ENCODE measurements around the gene MYEOV. TPM values are rescaled to one million over a fixed set of nuclear protein-coding genes. Genes with fewer than 3 reads are reported as not detected.

The MYEOV gene
- total RNA-seq, 1 experiment from 2014 or later = 2.9 TPM

DNA sequence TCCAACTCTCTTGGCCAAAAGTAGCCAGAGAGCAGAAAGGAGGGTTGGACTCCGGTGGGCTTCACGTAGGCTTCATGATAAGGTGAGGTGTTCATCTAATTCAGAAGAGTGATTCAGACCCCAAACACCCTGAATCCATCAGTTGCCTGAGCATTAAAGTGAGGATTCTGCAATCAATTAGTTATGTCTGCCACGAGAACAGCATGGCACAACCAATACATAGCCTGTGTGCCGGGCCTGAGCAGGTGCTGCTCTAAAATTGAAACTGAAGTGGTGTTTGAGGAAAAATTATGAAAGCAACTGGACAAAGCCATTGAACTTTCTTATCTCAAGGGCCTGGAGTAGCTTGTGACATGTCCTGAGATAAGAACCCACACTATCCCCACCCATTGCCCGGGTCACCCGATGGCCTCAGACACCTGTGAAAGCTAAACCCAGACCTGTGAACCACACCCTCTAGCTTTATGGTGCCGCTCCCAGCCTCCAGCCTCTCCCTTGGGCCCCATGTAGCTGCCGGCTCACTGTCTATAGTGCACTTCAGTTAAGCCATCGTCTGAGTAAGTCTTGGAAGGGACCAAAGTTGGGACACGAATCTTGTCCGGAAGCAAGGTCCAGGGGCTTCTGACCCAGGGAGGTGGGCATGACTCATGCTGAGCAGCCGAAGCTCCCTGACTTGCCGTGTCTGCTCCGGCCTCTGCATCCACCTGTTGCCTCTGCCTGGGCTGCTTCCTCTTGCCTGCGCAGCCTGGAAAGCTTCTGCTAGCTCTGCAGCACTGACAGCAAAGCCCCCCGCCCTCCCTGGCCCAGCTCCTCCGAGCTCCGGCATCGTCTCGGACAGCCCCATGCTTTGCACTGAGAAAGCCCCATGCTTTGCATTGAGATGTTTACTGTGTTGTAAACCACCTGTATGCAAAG, 5.7 kb upstream of the MYEOV start:
- Histone ChIP-seq H3K4me3 (no peak overlapping the region), H3K4me1 (peaks cover 13% of the 10 kb centered on the region; the same call in 1 of the 2 replicates), H3K27me3 (no peaks in the 10 kb centered on the region), H3K36me3 (no peaks in the 10 kb centered on the region), H3K27ac (no peak overlapping the region), H3K9me3 (replicated peaks) (no peaks in the 10 kb centered on the region)
- peak in 1 of 2 experiments; percentile 33 for DNase-seq

DNA sequence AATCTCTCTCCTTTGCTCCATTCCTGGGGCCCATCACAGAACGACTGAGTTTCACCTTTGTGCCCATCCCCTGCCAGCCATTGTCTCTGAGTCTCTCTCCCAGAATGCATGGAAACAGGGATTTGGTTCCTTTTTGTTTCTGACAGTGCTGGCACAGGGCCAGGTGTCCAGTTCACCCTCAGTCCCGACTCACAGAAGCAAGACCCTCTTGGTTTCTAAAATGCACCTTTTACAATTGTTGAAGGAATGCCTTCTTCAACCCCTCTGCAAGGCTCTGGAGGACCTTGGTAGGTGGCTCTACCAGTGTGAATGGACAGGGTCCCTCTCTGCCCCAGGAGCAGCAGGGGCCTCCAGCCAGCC, 5.1 kb upstream of the MYEOV start:
- H3K9me3 ChIP-seq (replicated peaks) = no peaks in the 10 kb centered on the region
- peaks cover 13% of the 10 kb centered on the region; the same call in 1 of the 2 replicates for H3K4me1 ChIP-seq
- H3K27me3 ChIP-seq = no peaks in the 10 kb centered on the region
- H3K4me3 ChIP-seq = no peak overlapping the region
- H3K36me3 ChIP-seq = no peaks in the 10 kb centered on the region
- no peak overlapping the region for H3K27ac ChIP-seq
- no peak for DNase-seq

DNA sequence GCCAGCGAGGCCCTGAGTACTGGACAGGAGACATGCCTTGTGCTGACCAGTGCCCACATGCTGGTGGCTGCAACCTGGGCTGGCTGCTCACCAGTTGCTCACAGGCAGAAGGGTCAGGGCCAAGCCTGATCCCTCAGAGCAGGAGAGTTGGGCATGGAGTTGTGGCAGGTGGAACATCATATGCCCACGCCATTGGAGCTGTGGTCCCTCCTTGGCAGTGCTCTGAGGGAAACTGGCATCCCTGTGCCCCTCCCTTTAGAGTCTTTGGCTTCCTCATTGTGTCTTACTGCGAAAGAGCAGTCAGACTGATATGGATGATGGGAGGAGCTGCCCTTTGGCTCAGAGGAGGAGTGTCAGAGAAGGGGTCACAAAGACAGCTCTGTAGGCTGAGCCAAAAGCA, 3.1 kb upstream of the MYEOV start:
- Histone ChIP-seq H3K4me1 (peaks cover 13% of the 10 kb centered on the region; the same call in 1 of the 2 replicates), H3K4me3 (no peak overlapping the region), H3K27ac (no peak overlapping the region), H3K9me3 (replicated peaks) (no peaks in the 10 kb centered on the region), H3K27me3 (no peaks in the 10 kb centered on the region), H3K36me3 (no peaks in the 10 kb centered on the region)
- DNase-seq = no peak

DNA sequence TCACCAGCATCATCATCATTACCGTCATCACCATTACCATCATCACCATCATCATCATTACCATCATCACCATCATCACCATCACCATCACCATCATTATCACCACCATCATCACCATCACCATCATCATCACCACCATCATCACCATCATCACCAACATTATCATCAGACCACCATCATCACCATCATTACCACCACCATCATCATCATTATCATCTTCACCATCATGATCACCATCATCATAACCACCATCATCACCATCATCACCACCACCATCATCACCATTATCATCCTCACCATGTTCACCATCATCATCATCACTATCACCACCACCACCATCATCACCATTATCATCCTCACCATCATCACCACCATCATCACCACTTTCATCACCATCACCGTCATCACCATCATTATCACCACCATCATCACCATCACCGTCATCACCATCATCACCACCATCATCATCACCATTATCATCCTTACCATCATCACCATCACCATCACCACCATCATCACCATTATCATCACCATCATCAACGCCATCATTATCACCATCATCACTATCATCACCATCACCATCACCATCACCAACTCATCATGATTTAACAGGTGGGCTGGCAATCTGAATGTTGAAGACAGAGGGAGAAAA, 2.4 kb upstream of the MYEOV start:
- no peaks in the 10 kb centered on the region for H3K9me3 ChIP-seq (replicated peaks)
- no peak overlapping the region for H3K4me3 ChIP-seq
- H3K27ac ChIP-seq = no peak overlapping the region
- H3K27me3 ChIP-seq = no peaks in the 10 kb centered on the region
- peaks cover 16% of the 10 kb centered on the region for H3K4me1 ChIP-seq
- no peak for DNase-seq
- no peaks in the 10 kb centered on the region for H3K36me3 ChIP-seq

DNA sequence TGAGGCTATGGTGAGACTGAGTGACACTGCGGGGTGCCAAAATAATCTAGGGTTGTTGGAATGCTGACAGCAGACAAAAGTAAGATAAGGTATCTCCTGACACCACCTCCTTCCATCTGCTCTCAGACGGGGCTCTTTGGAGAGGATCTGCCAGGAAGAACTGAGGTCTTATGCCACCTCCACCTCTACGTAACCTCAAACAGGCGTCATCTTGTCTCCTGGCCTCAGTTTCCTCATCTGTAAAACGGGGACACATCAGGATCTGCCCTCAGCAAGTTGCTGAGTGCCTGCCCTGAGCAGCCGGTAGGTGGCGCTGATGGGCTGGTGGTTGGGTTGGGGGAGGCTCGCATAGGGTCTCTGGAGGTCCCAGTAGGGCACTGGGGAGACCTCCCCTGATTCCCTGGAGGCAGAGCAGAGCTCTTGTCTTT, 1.7 kb upstream of the MYEOV start:
- Histone ChIP-seq H3K4me1 (peaks cover 20% of the 10 kb centered on the region), H3K4me3 (no peak overlapping the region), H3K9me3 (replicated peaks) (no peaks in the 10 kb centered on the region), H3K27ac (no peak overlapping the region), H3K27me3 (no peaks in the 10 kb centered on the region), H3K36me3 (no peaks in the 10 kb centered on the region)
- DNase-seq = peak; percentile 55 to 67

DNA sequence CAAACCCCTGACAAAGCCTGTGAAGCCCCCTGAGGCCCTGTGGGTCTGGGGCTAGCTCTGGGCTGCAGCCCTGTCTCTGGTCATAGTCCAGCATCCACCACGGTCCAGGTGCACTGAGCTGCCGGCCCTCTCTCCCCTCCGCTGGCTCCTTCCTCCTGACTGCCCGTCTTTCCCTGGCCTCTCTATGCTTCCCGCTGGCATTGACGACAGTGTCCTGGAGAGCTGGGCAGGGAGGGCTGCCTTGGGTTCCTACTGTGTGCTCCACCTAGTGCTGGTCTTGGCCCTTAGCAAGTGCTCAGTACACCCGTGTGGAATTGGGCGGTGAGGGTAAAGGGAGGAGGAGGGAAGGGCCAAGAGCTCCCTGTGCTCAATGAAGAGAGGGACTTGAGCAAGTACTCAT, 868 bp upstream of the MYEOV start:
- no peaks in the 10 kb centered on the region for H3K27me3 ChIP-seq
- peaks cover 20% of the 10 kb centered on the region for H3K4me1 ChIP-seq
- no peaks in the 10 kb centered on the region for H3K9me3 ChIP-seq (replicated peaks)
- H3K36me3 ChIP-seq = no peaks in the 10 kb centered on the region
- H3K4me3 ChIP-seq = no peak overlapping the region
- H3K27ac ChIP-seq = no peak overlapping the region
- DNase-seq = no peak

DNA sequence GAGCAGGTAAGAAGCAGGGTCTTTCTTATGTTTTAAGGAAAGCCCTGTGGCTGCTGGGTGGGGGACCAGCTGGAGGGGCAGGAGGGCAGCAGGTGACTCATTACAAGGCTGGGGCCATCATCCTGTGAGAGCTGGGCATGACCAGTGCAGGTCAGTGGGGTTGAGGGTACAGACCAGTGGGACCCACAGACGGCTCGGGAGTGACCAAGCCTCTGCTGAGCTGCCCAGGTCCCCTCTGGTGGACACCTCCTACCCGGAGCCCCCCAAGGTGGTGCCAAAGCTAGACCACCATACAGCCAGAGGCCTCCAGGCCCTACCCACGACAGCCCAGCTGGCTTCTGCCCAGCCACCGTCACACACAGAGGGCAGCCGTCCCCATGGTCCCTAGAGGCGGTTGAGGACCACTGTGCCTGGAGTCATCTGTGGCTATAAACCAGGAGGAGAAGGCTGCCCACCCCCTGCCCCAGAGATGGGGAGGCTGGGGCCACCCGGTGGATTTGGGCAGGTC, 670 bp downstream of the MYEOV start:
- Histone ChIP-seq H3K27me3 (no peaks in the 10 kb centered on the region), H3K9me3 (replicated peaks) (no peaks in the 10 kb centered on the region), H3K27ac (no peak overlapping the region), H3K4me3 (no peak overlapping the region), H3K4me1 (peaks cover 29% of the 10 kb centered on the region), H3K36me3 (no peaks in the 10 kb centered on the region)
- no peak for DNase-seq

DNA sequence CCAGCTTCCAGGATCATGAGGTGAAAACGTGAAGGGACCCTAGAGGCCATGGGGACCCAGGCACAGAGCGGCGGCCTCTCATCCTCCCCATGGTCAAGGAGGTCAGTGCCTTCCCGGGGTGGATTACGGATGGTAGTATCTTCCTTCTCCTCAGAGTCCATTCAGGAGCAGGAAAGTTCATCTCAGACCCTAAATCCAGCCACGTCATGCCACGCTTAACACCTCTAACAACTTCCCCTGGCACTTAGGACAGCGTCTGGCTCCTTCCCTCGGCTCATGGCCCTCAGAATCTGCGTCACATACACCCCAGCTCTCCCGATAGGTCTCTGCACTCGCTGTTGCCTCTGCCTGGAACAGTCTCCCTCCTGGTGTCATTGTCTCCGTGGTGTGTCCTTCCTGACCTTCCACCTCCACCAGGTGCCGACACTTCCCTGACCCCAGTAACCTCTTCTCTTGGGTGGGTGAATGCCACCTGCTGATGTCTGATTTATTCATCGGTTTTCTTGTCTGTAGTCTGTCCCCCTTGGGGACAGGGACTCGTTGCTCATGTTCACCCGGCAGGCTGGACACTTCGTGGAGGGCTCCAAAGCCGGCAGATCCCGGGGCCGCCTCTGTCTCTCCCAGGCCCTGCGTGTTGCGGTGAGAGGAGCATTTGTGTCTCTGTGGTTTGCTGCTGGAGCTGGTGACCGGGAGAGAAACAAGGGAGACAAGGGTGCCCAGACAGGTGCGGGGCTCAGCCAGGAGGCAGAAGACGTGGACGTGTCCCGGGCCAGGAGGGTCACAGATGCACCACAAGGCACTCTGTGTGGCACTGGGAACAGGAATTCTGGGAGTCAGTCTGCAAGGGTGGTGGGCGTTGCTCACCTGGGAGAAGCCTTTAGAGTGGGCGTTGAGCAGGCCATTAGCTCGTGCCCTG, 1.4 kb downstream of the MYEOV start:
- no peaks in the 10 kb centered on the region for H3K27me3 ChIP-seq
- no peaks in the 10 kb centered on the region for H3K9me3 ChIP-seq (replicated peaks)
- no peak for DNase-seq
- H3K4me3 ChIP-seq = no peak overlapping the region
- no peaks in the 10 kb centered on the region for H3K36me3 ChIP-seq
- H3K27ac ChIP-seq = no peak overlapping the region
- peaks cover 36% of the 10 kb centered on the region for H3K4me1 ChIP-seq

DNA sequence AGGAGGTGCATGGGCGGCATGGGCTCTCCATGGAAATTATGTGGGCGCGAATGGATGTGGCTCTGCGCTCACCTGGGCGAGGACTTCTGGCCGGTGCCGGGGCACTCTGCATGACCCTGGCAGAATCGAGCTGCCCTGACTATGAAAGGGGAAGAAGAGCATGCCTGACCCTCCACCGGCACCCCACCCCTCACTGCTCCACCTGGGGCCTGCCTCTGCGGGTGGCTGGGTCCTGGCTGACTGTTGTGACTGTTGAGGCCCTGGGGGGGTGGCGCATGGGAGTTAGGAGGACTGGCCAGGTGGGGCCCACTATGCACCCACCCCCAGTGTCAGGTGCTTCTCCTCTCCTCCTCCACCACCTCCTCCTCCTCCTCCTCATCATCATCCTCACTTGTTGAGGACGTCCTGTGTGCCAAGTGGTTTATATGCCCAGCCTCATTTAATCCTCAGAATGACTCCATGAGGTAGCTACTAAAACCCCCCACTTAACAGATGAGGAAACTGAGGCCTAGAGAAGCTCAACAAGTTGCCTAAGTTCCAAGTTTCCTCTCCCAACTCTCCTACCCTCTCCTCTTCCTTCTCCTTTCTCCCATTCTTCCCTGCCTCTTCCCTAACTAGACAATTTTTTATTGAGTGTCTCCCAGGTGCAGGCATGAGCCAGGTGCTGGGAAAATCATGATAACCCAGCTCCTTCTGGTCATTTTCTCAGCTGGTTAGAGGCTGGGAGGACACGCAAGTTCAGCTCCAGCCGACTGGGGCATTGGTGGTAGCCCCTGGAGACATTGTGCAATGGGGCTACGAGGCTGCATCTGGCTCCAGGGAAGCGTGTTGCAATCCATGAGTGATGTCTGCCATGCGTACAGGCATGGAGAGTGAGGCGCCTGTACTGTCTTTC, 2.3 kb downstream of the MYEOV start:
- Histone ChIP-seq H3K27ac (peak overlapping the region; percentile 91; the same call in 1 of the 2 replicates), H3K9me3 (replicated peaks) (no peaks in the 10 kb centered on the region), H3K27me3 (no peaks in the 10 kb centered on the region), H3K4me1 (peaks cover 45% of the 10 kb centered on the region), H3K4me3 (no peak overlapping the region), H3K36me3 (no peaks in the 10 kb centered on the region)
- no peak for DNase-seq

DNA sequence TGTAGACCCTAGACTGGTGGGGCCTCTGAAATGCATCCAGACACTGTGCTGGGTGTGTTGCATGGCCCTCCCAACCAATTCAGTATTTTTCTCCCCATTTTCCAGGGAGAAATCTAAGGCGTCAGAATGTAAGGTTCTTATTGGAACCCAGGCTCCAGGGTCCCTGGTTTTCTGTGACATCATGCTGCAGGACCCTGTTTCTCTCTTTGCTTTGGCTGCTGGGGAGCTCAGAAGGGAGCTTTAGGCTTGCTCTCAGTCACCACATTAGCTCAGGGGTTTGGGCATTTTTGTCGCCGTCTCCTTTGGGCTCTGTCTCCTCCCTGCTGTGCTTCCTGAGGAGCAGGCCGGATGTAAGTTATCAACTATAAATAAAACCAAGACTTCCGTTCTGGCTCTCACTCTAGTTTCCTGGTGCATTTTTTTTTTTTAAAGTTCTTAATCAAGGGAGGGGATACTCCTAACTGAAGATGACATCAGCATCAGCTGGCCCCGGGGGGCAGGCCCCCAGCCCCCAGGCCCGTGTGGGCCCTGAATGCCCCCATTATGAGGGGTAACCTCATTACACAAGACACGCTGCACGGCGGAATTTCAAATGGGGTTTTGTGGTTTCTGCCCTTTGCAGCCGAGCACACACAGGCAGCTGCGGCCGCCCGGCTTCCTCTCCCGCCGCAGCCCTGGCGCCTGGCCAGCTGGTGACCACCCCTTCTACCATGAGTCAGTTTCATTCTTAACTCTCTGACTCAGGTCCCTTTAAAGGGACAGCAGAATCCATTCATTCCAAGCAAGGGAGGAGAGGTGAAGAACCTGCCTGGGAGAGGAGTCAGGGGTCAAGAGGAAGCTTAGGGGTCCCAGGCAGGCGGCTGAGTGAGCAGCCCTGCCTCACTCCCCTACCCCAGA, 3.2 kb downstream of the MYEOV start:
- no peaks in the 10 kb centered on the region for H3K36me3 ChIP-seq
- peak; percentile 98 to 99 for DNase-seq
- H3K27ac ChIP-seq = peak overlapping the region; percentile 91
- peaks cover 53% of the 10 kb centered on the region for H3K4me1 ChIP-seq
- H3K27me3 ChIP-seq = no peaks in the 10 kb centered on the region
- no peaks in the 10 kb centered on the region for H3K9me3 ChIP-seq (replicated peaks)
- H3K4me3 ChIP-seq = no peak overlapping the region

DNA sequence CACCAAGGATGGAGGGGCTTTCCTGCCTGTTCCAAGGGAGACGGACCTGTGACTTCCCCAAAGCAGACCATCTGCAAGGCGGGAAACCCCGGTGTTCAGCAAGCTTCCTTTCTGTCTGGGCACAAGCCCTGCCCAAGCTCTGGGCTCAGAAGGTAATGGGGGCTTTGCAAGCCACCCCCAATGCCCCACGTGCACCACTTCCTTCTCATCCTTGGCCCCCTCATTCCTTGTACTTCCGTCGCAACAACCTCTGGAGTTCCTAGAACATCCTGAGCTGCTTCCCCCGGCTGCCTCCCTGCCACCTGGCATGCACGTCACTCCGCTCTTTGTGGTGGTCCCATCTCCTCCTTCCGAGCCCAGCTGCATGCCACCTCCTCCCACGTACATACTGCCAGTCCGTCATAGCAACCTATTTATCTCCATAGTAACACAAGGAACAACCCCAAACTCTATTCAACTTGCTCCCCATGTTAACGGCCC, 3.9 kb downstream of the MYEOV start:
- Histone ChIP-seq H3K4me1 (peaks cover 60% of the 10 kb centered on the region), H3K4me3 (no peak overlapping the region), H3K27me3 (no peaks in the 10 kb centered on the region), H3K27ac (peak overlapping the region; percentile 91), H3K36me3 (no peaks in the 10 kb centered on the region), H3K9me3 (replicated peaks) (no peaks in the 10 kb centered on the region)
- DNase-seq = peak; percentile 59 to 61

DNA sequence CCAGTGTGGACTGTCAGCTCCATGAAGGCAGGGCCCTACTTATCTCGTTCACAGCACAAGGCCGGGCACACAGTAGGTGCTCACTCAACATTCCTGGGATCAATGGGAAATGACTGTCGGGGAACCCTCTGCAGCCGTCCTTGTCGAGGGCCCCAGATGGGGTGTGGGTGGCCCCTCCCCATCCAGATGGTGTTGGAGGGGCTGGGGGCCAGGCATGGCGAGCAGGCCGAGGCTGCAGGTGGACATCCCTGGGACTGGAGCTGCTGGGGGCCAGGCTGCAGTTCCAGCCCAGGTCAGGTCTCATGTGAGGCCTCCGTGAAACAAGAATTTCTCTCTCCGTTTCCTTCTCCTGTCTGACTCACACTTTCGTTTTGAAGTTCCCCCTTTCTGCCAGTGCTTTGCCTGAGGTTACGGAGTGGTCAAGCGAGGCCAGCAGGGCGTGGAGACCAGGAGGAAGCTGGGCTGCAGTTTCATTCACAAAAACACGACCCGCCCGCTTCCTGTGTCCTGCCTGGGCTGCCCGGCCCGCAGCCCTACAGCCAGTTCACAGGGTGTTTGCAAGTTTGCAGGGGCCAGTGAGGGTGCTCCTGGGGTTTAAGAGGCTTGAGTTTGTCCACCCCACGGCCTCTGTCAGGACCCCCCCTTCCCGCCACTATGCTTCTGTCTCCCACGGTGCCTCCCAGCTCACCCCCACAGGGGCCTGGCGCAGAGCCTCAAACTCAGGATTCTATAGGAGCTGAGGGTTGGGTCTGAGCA, 4.5 kb downstream of the MYEOV start:
- peak; percentile 52 to 54 for DNase-seq
- Histone ChIP-seq H3K36me3 (no peaks in the 10 kb centered on the region), H3K4me1 (peaks cover 61% of the 10 kb centered on the region), H3K27me3 (no peaks in the 10 kb centered on the region), H3K9me3 (replicated peaks) (no peaks in the 10 kb centered on the region), H3K27ac (peak overlapping the region; percentile 91), H3K4me3 (no peak overlapping the region)
